K562 (cell line): ENCODE results near the gene DNASE1L2. TPM values are rescaled to one million over a fixed set of nuclear protein-coding genes. Genes with fewer than 3 reads are reported as not detected.

Source experiments
- HNRNPL ChIP-seq: fragments of 200-400 bp; formaldehyde crosslinking; IDR thresholded peaks from 2 replicates; pipeline ENCODE4 v1.6.1; 2017; ENCODE audit warnings: low read depth, mild to moderate bottlenecking, low read length
- KDM2B ChIP-seq: fragments of 250-450 bp; sonication (Bioruptor Pico); IDR thresholded peaks from 2 replicates; pipeline ENCODE4 v1.8.0; 2021; ENCODE audit warnings: mild to moderate bottlenecking, moderate library complexity
- NFXL1 ChIP-seq: fragments of 450-650 bp; formaldehyde crosslinking; IDR thresholded peaks from 2 replicates; pipeline ENCODE4 v1.4.0; 2021; ENCODE audit warnings: mild to moderate bottlenecking
- PCBP1 ChIP-seq: fragments of 200-400 bp; formaldehyde crosslinking; IDR thresholded peaks from 2 replicates; pipeline ENCODE4 v1.6.1; 2018; ENCODE audit warnings: mild to moderate bottlenecking, low read depth, low read length; ENCODE audit not compliant: poor library complexity, severe bottlenecking
- SMAD4 ChIP-seq: fragments of 250-450 bp; sonication (Bioruptor Pico); conservative IDR thresholded peaks from 2 replicates; pipeline ENCODE4 v1.8.0; 2021; ENCODE audit warnings: inconsistent platforms, mild to moderate bottlenecking, moderate library complexity
- SNIP1 ChIP-seq: fragments of 450-650 bp; IDR thresholded peaks from 2 replicates; pipeline ENCODE4 v1.7.1; 2017; ENCODE audit warnings: low read depth, mild to moderate bottlenecking
- TCF7 ChIP-seq: sonication (generic); IDR thresholded peaks from 2 replicates; pipeline ENCODE4 v1.6.1; 2016; ENCODE audit warnings: antibody characterized with exemption, borderline replicate concordance
- TCF7L2 ChIP-seq: fragments of 150-350 bp; IDR thresholded peaks from 2 replicates; pipeline ENCODE4 v1.6.1; 2016; ENCODE audit warnings: low read depth, mild to moderate bottlenecking, low read length, moderate library complexity
- TFAM ChIP-seq: fragments of 250-450 bp; sonication (Bioruptor Pico); conservative IDR thresholded peaks from 2 replicates; pipeline ENCODE4 v1.5.0; 2021; ENCODE audit warnings: mild to moderate bottlenecking, moderate library complexity
- ZFP36 ChIP-seq: fragments of 150-350 bp; IDR thresholded peaks from 2 replicates; pipeline ENCODE4 v1.6.1; 2018; ENCODE audit warnings: low read length, low read depth; ENCODE audit not compliant: partially characterized antibody
- ZNF436 ChIP-seq: fragments of 250-450, 450-650 bp; sonication (Bioruptor Pico); formaldehyde crosslinking; IDR thresholded peaks from 2 replicates; pipeline ENCODE4 v1.7.0; 2020; ENCODE audit warnings: mild to moderate bottlenecking
- ZSCAN32 ChIP-seq: fragments of 450-650 bp; formaldehyde crosslinking; IDR thresholded peaks from 2 replicates; pipeline ENCODE4 v1.4.0; 2020; ENCODE audit warnings: mild to moderate bottlenecking, moderate library complexity
- polyA plus RNA-seq, 8 experiments: library from polyadenylated mRNA; depleted of rRNA in 4 of 8; stranded (reverse) in 5 of 8; unstranded in 3 of 8; fragments of >200 nt; fragmentation: Nextera tagmentation in 2 of 8; fragmentation: Illumina TruSeq in 1 of 8; extraction: Ambion mirVana in 2 of 8; extraction: Trizol in 1 of 8; gene quantifications; 2 replicates each; pipeline versions ENCODE4 v1.2.1 to v1.2.3, GENCODE V29; 2011 to 2014; ENCODE audit warnings: inconsistent platforms in 1 of 8, missing spikeins in 1 of 8
- total RNA-seq, 7 experiments: library from RNA; depleted of rRNA in 6 of 7; stranded (reverse); fragments of >200 nt in 6 of 7; fragmentation: Illumina TruSeq in 2 of 7; extraction: Trizol in 2 of 7; gene quantifications; 2 replicates each; pipeline versions ENCODE4 v1.2.1 to v1.2.3, GENCODE V29; 2011 to 2021; ENCODE audit warnings: low replicate concordance in 1 of 7
- TF ChIP-seq, protein P1 (sequence below): fragments of 200-800 bp; sonication (Bioruptor generic); IDR thresholded peaks from 2 replicates; pipeline ENCODE4 v1.6.1; 2016; ENCODE audit warnings: missing genetic modification characterization, missing compliant biosample characterization
- TF ChIP-seq, protein P2 (sequence below): fragments of 250-450 bp; sonication (Bioruptor Pico); IDR thresholded peaks from 2 replicates; pipeline ENCODE4 v1.8.0; 2021; ENCODE audit warnings: moderate library complexity, mild to moderate bottlenecking, inconsistent platforms

Gene DNASE1L2
- total and polyA plus RNA-seq, 9 of the 15 experiments (the other 6 are each of a cell fraction or from before 2014, with no cell fraction given), result 0.08 to 2.7 (median 1.7) TPM; not detected in 1

DNA sequence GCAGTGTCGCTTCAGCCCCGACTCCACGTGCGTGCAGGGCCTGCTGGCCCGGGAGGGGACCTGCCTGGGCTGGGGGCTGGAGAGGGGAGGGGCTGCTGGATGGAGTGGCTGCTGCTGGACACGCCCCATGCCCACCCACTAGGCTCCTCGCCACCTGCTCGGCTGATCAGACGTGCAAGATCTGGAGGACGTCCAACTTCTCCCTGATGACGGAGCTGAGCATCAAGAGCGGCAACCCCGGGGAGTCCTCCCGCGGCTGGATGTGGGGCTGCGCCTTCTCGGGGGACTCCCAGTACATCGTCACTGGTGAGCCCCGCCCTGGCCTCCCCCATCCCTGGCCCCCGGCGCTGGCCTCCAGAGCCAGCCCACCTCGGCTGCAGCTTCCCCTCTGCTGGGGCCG is 27.9 kb upstream of the DNASE1L2 start (continued):
- TF ChIP-seq, protein P1, sequence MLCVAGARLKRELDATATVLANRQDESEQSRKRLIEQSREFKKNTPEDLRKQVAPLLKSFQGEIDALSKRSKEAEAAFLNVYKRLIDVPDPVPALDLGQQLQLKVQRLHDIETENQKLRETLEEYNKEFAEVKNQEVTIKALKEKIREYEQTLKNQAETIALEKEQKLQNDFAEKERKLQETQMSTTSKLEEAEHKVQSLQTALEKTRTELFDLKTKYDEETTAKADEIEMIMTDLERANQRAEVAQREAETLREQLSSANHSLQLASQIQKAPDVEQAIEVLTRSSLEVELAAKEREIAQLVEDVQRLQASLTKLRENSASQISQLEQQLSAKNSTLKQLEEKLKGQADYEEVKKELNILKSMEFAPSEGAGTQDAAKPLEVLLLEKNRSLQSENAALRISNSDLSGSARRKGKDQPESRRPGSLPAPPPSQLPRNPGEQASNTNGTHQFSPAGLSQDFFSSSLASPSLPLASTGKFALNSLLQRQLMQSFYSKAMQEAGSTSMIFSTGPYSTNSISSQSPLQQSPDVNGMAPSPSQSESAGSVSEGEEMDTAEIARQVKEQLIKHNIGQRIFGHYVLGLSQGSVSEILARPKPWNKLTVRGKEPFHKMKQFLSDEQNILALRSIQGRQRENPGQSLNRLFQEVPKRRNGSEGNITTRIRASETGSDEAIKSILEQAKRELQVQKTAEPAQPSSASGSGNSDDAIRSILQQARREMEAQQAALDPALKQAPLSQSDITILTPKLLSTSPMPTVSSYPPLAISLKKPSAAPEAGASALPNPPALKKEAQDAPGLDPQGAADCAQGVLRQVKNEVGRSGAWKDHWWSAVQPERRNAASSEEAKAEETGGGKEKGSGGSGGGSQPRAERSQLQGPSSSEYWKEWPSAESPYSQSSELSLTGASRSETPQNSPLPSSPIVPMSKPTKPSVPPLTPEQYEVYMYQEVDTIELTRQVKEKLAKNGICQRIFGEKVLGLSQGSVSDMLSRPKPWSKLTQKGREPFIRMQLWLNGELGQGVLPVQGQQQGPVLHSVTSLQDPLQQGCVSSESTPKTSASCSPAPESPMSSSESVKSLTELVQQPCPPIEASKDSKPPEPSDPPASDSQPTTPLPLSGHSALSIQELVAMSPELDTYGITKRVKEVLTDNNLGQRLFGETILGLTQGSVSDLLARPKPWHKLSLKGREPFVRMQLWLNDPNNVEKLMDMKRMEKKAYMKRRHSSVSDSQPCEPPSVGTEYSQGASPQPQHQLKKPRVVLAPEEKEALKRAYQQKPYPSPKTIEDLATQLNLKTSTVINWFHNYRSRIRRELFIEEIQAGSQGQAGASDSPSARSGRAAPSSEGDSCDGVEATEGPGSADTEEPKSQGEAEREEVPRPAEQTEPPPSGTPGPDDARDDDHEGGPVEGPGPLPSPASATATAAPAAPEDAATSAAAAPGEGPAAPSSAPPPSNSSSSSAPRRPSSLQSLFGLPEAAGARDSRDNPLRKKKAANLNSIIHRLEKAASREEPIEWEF (CRISPR knock-in tag), result no peak
- TF ChIP-seq TCF7 (no peak), ZNF436 (CRISPR knock-in tag) (no peak), SMAD4 (CRISPR knock-in tag) (no peak), ZSCAN32 (CRISPR knock-in tag) (no peak), SNIP1 (no peak), TCF7L2 (no peak), ZFP36 (no peak), PCBP1 (no peak), HNRNPL (no peak), TFAM (CRISPR knock-in tag) (no peak), NFXL1 (CRISPR knock-in tag) (no peak), KDM2B (no peak)
- TF ChIP-seq, protein P2, sequence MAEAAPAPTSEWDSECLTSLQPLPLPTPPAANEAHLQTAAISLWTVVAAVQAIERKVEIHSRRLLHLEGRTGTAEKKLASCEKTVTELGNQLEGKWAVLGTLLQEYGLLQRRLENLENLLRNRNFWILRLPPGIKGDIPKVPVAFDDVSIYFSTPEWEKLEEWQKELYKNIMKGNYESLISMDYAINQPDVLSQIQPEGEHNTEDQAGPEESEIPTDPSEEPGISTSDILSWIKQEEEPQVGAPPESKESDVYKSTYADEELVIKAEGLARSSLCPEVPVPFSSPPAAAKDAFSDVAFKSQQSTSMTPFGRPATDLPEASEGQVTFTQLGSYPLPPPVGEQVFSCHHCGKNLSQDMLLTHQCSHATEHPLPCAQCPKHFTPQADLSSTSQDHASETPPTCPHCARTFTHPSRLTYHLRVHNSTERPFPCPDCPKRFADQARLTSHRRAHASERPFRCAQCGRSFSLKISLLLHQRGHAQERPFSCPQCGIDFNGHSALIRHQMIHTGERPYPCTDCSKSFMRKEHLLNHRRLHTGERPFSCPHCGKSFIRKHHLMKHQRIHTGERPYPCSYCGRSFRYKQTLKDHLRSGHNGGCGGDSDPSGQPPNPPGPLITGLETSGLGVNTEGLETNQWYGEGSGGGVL, result no peak
